Epithelial cell of proximal tubule (primary cell): Measurements from ENCODE around the gene DMRT2. TPM values are rescaled to one million over a fixed set of nuclear protein-coding genes. Genes with fewer than 3 reads are reported as not detected.

ENCODE experiments used
- DNase-seq: peaks from one replicate; pipeline ENCODE4 v3.0.0-alpha.2; 2011; ENCODE audit warnings: low read depth
- H3K4me3 ChIP-seq: 2 replicates; pipeline ENCODE4 v1.5.1; 2011; ENCODE audit warnings: low read depth, mild to moderate bottlenecking, low read length
- CTCF ChIP-seq: conservative IDR thresholded peaks from 2 replicates; pipeline ENCODE4 v1.5.1; 2012; ENCODE audit warnings: low read depth, mild to moderate bottlenecking, low read length
- total RNA-seq: library from RNA; depleted of rRNA; stranded (reverse); fragments of >200 nt; gene quantifications from 2 replicates; pipeline ENCODE4 v1.2.3, GENCODE V29; 2015

Gene DMRT2
- total RNA-seq, 1 donor from 2014 or later, result 0.35 TPM

GRCh38 chr9:1051584-1052275 lies 1.6 kb downstream of the DMRT2 start:
- no peak for DNase-seq
- H3K4me3 ChIP-seq, result no peak overlapping the region
- TF ChIP-seq CTCF, result no peak

- TF ChIP-seq CTCF, result no peak
- no peak overlapping the region for H3K4me3 ChIP-seq
- DNase-seq, result no peak
Measured at GRCh38 chr9:1052365-1053281, 2.5 kb downstream of the DMRT2 start.

- TF ChIP-seq CTCF, result no peak
- no peak for DNase-seq
- no peak overlapping the region for H3K4me3 ChIP-seq
Measured at GRCh38 chr9:1053282-1053621, 3.1 kb downstream of the DMRT2 start.

- DNase-seq, result no peak
- no peak for TF ChIP-seq CTCF
- no peak overlapping the region for H3K4me3 ChIP-seq
Measured at GRCh38 chr9:1053986-1054425, 3.8 kb downstream of the DMRT2 start.

GRCh38 chr9:1055166-1055565 lies 5.0 kb downstream of the DMRT2 start:
- no peak for DNase-seq
- no peak for TF ChIP-seq CTCF
- H3K4me3 ChIP-seq, result no peak overlapping the region

GRCh38 chr9:1057910-1058309 lies 7.8 kb downstream of the DMRT2 start:
- no peak overlapping the region for H3K4me3 ChIP-seq
- no peak for DNase-seq
- no peak for TF ChIP-seq CTCF
